ENCODE measurements around the gene CTSC. TPM values are rescaled to one million over a fixed set of nuclear protein-coding genes. Genes with fewer than 3 reads are reported as not detected.

Gene CTSC
- 38.8 and 50.2 TPM in 2 replicates for total RNA-seq (2014; rRNA removed; shearing (Covaris generic))

DNA sequence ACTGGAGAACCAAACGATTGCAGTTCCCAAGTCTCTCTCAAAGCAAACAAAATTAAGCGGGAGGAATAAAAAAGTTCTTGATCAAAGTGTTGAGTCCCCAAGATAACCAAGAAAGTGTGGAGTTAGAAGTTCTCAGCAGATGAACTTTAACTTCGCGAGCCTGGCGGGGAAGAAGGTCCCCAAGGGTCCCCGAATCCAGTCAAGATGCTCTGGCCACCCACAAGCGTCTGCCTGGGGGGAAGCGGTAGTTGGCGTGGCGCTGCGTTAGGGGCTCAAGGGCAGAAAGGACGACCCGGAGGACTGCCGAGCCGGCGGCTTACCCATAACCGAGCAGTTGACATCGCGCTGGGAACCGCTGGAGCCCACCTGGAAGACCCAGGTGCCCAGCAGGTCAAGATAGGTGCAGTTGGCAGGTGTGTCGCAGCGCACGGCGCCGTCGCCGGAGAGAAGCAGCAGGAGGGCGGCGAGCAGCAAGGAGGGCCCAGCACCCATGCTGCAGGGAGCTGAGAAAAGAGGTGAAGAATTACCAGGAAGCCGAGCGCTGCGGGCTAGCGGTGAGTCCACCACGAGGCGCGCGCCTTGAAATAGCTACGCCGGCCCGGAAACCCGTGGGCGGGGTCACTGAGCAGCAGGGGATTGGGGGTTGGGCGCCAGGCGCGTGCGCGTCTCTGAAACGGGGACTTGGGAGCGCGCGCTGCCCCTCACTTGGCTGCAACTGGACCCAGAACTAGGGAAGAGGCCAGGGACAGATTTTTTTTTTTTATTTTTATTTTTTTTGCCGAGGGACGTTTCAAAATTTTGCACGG, at the start of gene CTSC:
TSS of gene CTSC (minus strand) at position 556 of the 806 bp plus-strand sequence. CDS start at position 492, 64 bp downstream.
- peak; percentile 64 for DNase-seq (ENCODE audit: low spot score)

- no peak for DNase-seq (ENCODE audit: low spot score)
Observed at GRCh38 chr11:88384669-88385005, 47.1 kb upstream of the CTSC start.

GRCh38 chr11:88384004-88384668, 46.6 kb upstream of the CTSC start:
- DNase-seq (ENCODE audit: low spot score): peak; percentile 25

DNA sequence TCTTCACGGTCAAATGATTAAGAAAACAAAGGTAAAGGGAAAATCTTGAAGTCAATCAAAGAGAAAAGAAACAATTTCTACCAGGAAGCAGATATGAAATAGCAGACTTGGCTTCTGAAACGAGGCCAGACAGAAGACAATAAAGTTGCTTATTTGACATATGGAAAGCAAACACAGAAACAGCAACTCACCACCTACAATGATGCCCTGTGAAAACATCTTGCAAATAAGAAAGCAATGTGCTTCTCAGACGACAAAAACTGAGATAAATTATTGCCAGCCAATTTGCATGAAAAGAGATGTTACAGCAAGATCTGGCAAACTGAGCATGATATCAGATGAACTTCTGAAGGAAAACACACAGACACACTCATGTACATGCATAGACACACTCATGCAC, 45.9 kb upstream of the CTSC start:
- no peak for DNase-seq (ENCODE audit: low spot score)

DNA sequence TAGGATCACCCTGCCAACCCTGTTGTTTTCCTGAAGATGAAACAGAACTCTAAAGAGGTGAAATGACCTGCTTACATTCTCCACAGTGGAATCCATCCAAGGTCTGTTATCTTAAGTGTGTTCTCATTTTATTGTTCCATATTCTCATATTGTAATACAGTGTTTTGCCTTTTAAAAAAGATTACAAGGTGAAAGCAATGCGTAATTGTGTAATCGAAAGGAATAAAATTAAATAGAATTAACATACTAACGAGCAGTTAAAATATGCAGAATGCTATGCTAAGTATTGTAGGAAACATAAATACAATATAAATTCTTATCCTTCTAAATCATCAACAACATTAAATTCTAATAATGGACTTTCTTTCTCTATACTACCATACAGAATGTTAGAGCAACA, 41.6 kb upstream of the CTSC start:
- DNase-seq (ENCODE audit: low spot score): no peak

- no peak for DNase-seq (ENCODE audit: low spot score)
Observed at GRCh38 chr11:88378422-88379066, 41.0 kb upstream of the CTSC start.

DNA sequence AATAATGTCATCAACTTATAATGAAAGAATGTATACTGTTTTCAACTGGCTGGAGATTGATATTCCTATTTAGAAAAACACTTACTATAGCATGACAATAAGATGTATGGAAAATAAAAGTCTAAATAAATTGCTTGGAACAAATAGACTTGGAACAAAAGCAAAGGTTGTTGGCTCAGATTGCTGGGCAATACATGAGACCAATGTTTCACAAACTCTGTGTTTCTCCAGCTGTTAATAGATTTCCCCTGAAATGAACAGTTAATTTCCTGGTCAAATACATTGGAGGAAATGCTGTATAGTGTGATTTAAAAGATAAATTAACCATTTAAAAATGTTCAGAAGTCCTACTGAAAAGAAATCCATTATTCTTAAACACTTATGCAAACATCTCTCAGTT, 40.1 kb upstream of the CTSC start:
- DNase-seq (ENCODE audit: low spot score): no peak

DNA sequence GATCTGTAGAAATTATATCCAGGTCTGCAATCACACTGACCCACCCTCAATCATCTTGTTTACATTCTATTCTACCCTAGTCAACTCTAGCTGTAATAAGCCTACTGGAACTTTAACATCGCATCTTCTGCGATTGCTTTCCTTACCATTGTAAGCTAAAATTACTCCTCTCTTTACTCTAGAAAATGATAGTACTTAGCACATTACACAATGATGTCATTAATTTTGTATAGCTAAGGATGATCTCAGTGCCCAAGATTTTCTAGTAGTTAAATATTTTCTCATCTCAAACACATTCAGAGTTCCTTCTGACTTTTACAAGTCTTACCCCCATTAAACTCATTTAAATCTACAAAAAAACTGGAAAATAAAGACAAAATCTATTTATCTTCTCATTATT, 39.6 kb upstream of the CTSC start:
- DNase-seq (ENCODE audit: low spot score): no peak

DNA sequence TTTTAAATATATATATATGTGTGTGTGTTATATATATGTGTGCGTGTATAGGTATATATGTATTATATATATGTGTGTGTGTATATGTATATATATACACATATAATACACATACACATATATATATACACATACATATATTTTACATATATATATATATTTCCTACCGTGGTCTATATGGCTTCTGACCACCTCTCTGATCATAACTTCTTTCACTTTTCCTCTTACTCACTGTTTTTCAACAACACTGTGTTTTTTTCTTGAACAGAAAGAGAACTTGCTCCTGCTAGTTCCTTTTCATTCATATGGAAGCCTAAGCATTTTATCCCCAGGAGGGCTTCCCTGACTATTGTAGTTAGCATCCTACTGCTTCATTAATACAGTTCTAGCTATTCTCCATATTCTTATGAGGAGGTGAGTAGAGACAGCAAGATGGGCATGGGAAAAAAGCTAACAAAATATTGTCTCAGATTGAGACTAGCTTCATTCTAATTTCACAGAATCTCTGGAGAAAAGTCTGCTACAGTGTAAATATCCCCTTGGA, 38.5 kb upstream of the CTSC start:
- no peak for DNase-seq (ENCODE audit: low spot score)

DNA sequence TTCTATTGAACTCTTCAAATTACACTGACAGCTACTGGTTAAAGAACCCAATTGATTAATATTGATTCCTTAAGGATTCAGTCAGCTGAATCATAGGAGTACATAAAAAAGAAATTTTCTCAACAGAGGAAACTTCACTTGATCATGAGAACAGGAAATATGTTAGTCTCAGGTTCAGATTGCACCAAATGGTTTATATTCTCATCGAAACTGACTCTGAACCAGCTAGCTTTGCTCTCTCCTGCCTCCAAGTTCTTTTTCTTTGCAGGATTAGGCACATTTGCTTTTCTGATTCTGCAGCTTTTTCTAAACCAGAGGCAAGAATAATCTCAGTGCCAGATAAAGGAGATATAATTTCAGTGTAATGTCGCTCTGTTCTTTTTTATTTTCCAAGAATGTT, 33.2 kb upstream of the CTSC start:
- no peak for DNase-seq (ENCODE audit: low spot score)

DNA sequence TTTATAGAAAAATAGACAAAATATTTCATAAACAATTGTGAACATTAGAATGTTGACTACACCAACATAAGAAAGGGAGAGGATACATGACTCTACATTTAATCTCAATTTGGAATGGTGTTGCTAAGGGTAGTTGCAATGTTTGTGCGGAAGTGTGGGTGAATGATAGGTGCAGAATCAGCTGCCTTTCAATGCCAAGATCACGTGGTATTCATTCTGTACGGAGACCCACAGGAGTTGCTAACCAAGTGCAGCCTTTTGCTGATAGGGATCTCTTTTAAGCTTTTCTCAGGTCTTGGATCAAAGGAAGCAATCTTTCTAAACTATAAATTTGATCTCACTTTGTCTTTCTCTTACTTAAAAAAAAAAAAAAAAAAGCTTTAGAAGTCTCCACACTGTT, 29.8 kb upstream of the CTSC start:
- no peak for DNase-seq (ENCODE audit: low spot score)

- peak; percentile 57 for DNase-seq (ENCODE audit: low spot score)
Observed at GRCh38 chr11:88363648-88364065, 26.1 kb upstream of the CTSC start.

DNA sequence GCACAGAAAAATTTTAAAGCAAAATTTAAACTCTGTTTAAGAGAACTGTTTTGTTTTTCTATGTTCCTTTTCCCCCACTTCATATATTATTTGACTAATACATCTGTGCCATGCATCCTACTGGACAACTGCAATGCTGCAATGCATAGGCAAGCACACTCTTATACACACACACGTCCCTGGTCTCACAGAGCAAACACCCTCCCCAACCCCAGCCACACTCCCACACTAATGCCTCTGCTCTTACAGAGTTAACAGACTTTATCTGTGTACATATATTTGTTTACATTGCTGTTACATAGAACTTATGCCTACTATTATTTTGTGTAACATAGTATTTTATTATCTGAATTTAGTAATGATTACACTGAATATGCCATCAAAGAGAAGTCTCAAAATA, 25.5 kb upstream of the CTSC start:
- DNase-seq (ENCODE audit: low spot score): no peak

- DNase-seq (ENCODE audit: low spot score): no peak
Observed at GRCh38 chr11:88360141-88360540, 22.6 kb upstream of the CTSC start.

GRCh38 chr11:88359541-88359940, 22.0 kb upstream of the CTSC start:
- DNase-seq (ENCODE audit: low spot score): no peak

DNA sequence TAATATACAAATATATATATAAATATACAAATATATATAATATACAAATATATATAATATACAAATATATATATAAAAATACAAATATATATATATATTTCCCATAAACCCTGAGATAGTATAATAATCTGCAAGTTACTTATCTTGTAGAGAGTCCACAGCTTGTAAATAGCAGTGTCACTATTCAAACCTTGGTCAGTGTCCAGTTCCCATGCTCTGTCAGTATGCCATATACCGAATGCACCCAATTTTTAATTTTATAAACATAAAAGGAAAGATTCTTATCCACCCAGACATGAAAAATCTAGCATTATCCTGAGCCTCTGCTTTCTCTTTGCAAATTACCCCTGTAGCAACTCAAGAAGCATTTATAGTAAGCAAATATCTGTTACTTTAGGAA, 21.6 kb upstream of the CTSC start:
- no peak for DNase-seq (ENCODE audit: low spot score)

- no peak for DNase-seq (ENCODE audit: low spot score)
Observed at GRCh38 chr11:88358040-88358431, 20.5 kb upstream of the CTSC start.

- peak; percentile 2 for DNase-seq (ENCODE audit: low spot score)
Observed at GRCh38 chr11:88357323-88358039, 19.9 kb upstream of the CTSC start.

- no peak for DNase-seq (ENCODE audit: low spot score)
Observed at GRCh38 chr11:88355887-88356286, 18.4 kb upstream of the CTSC start.

GRCh38 chr11:88354912-88355311, 17.4 kb upstream of the CTSC start:
- no peak for DNase-seq (ENCODE audit: low spot score)

DNA sequence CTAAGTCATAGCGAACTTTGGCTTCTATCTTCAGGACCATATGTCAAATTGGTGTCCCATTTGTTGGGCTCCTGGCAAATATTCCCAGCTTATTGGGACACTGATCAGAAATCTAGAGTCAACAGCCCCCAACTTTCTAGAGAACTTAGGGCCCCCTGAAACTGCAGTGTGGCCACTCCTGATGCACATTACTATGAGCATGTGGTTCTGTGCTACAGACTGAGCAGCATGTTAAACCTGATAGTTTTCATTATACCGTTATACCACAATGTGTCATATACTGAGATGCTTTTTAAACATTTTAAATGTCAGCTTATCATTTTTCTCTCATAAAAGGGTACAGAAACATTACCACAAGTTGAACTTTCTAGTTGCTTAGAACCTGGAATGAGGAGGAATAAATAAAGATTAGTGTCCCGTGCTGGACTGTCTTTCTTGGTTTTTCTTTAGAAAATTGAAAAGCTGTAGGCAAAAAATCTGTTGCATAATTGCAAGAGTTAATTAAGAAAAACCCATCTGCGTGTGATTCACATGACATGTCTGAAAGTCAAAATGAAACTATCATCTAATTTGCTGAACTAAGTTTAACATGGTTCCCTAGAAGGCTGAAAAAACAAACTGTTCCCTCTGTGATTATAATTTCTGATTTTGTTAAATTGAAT, 16.4 kb upstream of the CTSC start:
- DNase-seq (ENCODE audit: low spot score): no peak
